GM21360 (cell line): ENCODE measurements around the gene FAM110A.

ENCODE experiments used
- ATAC-seq: cut with Tn5 transposase; IDR thresholded peaks from one replicate; pipeline ENCODE4 v1.9.1; 2021; ENCODE audit warnings: mild to moderate bottlenecking, moderate library complexity; ENCODE audit not compliant: unreplicated experiment

The FAM110A gene

DNA sequence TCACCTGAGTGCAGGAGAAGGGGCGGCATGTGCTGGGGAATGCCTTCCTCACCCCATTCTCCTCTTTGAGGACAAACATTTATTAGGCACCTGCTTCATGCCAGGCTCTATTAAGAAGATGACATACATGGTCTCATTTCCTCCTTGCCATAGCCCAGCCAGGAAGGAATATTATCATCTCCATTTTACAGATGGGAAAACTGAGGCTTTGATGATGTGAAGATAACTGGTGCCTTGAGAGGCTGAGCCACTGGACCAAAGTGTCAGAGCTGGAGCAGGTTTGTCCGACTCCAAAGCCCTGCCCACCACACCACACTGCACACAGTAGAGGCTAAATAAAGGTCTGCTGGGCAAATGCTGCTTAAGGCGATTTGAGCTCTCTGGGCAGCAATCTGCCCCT is 37.2 kb downstream of the FAM110A start:
- ATAC-seq: no peak

DNA sequence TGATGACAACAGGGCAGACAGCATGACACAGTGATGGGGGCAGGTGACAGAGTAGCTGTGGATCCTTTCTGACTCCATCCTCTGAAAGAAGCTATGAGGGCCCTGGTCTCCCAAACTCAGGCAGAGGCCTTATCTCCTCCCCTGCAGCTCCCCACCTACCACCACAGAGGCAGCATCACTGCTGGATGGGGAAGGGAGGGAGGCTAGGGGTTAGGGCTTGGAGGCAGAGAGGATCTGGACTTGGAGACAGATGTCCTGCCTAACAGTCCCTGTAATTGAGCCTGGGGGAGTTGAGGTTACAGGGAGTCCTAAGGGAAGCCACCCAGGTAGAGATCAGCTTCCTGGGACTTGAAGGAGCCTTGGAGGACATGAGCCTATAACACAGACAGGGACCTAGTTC is 37.9 kb downstream of the FAM110A start:
- no peak for ATAC-seq

GRCh38 chr20:871948-872347 is 38.4 kb downstream of the FAM110A start:
- ATAC-seq: no peak

- no peak for ATAC-seq
Measured at GRCh38 chr20:872855-873520, 39.5 kb downstream of the FAM110A start.

- ATAC-seq: no peak
Measured at GRCh38 chr20:873875-874607, 40.5 kb downstream of the FAM110A start.

- no peak for ATAC-seq
Measured at GRCh38 chr20:875115-875514, 41.6 kb downstream of the FAM110A start.

DNA sequence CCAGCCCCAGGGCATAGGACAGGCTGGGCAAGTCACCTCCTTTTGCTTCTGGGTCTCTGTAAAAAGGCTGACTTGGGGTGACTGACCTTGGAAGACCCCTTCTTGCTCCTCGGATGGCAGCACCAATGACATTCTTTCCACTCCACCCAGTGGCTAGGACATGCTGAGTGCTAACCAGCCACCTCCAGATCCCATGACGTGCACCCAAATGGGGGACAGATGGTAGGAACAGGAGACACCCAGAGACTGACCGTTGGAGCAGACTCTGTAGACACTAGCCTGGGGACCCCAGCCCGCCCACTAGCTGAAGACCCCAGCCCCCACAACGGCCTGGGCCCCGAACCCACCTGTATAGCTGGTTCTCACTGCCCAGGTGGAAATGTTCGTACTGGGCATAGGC is 44.3 kb downstream of the FAM110A start:
- ATAC-seq: no peak

DNA sequence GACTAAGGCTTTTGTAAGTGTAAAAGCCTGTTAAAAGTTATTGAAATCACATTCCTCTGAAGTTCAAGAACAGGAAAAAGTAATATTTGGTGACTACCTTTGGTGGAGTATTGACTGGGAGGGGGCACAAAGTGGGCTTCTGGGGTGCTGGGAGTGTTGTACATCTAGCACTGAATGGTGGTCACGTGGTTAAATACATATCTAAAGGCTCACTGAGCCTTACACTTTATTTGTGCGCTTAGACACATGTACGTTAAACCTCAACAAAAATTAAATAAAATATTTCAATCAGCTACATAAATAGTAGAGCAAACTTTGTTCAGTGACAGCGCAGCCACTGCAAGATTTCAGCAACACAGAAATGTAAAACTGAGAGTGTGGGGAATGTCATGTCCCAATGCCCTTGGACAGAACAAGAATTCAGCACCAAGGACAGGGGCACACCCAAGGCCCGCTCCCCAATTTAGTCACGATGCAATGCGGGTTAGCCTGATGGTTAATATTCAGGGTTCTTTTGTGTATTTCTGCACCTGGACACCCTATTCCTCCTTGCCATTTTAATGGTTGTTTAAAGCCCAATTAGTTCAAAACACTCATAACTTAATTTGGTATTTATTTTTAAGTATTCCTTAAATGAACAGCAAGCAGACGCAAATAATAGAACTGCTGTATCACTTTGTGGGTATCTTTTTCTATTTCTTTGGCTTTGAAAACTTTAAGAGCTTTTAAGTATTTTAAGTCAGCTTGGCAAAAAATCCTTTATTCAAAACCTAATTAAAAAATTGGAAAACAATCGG is 45.2 kb downstream of the FAM110A start:
- ATAC-seq: no peak

DNA sequence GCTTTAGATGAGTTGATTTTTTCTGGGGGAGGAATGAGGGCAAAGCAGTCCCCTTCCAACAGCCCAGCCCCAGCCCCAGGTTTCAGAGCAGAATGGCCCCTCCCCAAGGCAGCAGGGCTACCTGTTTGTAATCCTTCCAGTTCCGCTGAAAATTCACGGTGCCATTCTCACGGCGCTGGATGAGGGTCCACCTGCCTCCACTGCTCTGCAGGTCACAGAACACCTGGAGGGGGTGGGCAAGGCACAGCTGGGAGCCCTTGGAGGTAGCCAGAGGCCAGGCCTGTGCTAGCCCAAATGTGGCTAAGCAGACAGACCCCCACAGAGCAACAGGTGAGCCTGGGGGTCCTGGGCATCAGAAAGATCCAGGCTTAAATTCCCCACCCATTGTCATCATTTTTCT is 46.1 kb downstream of the FAM110A start:
- no peak for ATAC-seq

GRCh38 chr20:881051-881782 is 47.7 kb downstream of the FAM110A start:
- no peak for ATAC-seq

DNA sequence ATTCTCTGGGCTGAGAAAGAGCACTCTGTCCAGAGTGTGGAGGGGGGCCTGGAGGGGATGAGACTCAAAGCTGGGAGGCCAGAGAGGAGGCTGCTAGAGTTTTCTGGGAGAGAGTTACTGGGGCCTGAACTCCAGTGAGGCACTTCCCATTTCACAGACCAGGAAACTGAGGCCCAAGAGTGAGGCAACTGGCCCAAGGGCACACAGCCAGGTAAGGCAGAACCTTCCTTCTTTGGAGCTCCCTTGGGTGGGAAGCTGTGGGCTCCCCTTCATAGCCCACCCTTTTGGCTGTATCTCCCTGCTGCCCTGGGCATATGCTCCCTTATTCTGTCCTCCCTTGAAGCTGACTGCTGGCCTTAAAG is 48.2 kb downstream of the FAM110A start:
- ATAC-seq: no peak

GRCh38 chr20:884983-885952 is 51.8 kb downstream of the FAM110A start:
- ATAC-seq: no peak

GRCh38 chr20:887137-887536 is 53.6 kb downstream of the FAM110A start:
- no peak for ATAC-seq

- ATAC-seq: no peak
Measured at GRCh38 chr20:888057-888456, 54.5 kb downstream of the FAM110A start.

GRCh38 chr20:889106-889505 is 55.6 kb downstream of the FAM110A start:
- ATAC-seq: no peak

DNA sequence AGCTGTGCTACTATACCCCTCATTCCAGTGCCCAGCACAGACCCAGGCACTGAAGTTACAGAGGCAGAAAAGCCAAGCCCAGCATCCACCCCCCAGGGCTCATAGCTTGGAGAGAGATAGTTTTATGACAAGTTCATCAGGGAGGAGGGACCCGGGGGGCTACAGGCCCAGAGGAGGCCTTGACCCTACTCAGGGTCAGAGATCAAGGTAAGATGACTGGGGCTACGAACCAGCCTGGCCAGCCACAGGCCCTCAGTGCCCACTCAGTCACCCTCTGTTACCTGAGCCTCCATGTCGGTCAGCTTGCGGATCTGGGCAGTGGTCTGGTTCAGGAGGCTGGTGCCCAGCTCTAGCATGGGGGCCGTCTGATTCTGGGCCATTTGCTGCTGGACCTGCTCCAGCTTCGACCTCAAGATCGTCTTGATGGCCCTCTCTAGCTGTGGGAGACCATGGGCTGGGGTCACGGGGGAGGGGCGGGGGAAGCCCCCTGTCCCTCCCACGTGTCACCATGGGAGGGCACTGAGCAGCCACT is 56.5 kb downstream of the FAM110A start:
- no peak for ATAC-seq

GRCh38 chr20:890666-891057 is 57.1 kb downstream of the FAM110A start:
- ATAC-seq: no peak

DNA sequence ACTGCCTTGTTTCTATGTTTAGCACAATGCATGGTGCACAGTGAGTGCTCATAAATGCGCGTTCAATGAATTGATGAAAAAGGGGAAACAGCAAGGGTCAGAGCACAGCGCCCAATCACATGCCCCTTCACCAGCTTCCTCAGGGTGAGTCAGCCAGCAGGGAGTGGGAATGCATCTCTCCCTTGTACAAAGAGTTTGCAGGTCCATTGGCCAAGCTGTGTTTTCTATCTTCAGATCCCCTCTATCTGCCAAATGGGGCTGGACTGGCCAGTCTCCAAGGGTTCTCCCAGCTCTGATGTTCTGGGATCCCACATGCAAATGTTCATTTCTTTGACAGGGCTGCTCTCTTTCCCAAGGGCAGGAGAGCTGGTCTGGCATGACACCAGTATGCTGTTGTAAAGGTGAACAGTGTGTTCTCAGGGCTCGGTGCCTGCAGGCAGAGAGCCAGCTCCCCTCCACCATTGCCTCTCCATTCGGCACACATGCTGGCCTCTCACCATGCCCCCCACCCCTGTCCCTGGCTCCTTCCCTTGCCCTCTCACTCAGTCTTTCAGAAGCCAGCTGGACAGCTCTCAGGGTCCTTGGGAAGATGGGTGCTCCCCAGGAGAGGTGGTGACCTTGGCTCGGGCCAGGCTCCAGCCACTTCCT is 57.7 kb downstream of the FAM110A start:
- ATAC-seq: no peak

DNA sequence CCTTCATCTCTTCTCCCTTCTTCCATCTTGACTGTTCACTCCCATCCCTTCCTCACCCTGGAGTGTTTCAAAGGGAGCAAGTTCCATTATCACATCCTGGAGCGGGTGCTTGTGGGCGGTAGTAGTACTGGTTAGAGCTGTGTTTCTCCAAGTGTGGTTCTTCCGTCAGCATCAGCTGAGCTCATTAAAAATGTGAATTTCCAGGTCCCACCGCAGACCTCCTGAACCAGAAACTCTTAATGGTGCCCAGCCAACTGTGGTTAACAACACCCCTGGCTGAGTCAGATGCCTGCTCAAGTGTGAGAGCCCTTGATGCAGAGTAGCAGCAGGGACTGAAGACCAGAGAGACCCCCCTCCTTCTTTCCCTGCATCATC is 58.2 kb downstream of the FAM110A start:
- ATAC-seq: no peak
